CD1c-positive myeloid dendritic cell (primary cell): ENCODE data around the gene CAMK1.
"Not testable (repeated sequence)": the region's sequence is repeated elsewhere in the genome, so short reads cannot be mapped to it uniquely, and the experiment has no call there.

Source experiments
- DNase-seq: peaks from one replicate; pipeline ENCODE4 v3.0.0-alpha.2; 2016; ENCODE audit errors: extremely low spot score

The CAMK1 gene

DNA sequence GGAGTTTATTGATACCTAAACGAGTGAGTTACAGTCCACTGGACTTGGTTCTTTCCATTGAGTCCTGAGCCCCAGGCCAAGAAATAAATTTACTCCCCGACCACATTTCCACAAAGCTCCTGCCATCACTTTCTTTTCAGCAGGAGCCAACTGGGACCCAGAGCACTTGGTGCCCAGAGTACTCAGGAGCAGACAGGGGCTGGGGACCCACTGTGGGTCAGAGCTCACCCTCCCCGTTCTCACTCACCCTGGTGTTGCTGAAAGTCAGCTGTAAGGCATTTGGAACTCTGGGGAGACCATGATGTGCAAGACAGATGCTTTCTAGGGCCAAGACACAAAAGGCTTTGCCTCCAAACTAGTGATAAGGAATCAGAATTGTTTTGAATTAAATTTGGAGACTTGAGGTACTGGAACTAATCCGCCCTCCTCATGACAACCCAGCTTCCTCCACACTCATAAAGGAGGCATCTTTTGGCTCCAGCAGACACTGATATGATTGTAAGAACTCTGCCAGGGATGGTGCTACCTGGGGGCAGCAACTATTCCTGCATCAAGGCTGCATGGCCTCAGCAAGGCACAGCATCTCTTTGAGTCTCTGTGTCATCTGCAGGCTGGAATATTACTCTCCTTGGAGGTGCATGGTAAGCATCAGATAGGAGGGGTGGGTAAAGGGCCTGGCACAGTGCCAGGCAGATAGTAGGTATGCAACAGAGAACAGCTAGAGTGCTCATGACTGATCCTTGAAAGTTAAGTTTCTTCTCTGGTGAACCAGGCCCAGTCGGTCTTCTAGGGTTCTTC, 7.3 kb upstream of the CAMK1 start:
- no peak for DNase-seq

DNA sequence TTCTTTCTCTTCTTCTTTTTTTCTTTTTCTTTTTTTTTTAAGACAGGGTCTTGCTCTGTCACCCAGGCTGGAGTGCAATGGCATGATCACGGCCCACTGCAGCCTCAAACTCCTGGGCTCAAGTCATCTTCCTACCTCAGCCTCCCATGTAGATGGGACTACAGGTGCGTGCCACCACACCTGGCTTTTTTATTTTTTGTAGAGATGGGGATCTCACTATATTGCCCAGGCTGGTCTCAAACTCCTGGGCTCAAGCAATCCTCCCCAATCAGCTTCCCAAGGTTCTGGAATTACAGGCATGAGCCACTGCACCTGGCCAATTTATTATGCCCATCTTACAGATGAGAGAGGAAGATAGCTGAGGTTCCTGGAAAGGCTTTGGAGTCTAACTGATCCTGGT, 1.3 kb upstream of the CAMK1 start:
- not testable (repeated sequence) for DNase-seq

DNA sequence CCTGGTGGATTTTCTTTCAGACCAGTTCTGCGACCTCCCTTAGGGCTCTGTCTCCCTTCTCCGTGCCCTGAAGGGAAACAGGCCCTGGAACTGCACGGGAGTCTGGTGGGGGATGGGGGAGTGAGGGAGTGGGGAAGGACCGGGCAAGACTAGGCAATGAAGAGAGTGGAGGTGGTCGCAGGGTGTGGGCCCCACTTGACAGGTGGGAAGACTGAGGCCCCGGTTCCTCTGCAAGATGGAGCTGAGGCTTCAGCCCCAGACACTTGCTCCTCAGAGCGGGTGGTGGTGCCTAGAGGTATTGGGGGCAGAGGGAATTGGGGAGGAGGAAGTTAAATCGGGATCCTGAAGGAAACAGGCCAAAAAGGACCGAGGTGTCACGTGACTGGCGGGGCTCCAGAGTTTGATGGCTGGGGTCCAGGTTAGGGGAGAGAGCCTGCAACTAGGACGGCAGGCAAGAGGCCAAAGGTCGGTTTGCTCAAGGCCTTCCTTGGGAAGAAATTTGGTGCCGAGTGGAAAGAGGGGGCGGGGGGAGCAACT, 597 bp upstream of the CAMK1 start:
- peak; percentile 15 for DNase-seq

DNA sequence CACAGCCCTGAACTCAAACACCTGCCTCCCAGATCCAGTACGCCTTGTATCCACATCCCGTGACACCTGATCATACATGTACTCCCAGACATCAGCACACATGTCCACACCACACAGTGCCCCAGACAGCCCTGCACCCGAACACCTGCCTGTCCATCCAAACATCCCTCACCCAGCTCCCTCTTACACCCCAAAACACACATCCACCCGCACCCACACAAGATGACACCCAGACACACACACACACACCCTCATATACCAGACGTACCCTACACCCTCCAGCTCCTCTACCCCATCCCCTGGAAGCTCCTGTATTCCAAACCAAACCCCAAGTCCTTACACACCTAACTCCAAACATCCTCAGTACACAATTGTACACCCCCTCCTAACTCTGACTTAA, 735 bp downstream of the CAMK1 start:
- DNase-seq: no peak

DNA sequence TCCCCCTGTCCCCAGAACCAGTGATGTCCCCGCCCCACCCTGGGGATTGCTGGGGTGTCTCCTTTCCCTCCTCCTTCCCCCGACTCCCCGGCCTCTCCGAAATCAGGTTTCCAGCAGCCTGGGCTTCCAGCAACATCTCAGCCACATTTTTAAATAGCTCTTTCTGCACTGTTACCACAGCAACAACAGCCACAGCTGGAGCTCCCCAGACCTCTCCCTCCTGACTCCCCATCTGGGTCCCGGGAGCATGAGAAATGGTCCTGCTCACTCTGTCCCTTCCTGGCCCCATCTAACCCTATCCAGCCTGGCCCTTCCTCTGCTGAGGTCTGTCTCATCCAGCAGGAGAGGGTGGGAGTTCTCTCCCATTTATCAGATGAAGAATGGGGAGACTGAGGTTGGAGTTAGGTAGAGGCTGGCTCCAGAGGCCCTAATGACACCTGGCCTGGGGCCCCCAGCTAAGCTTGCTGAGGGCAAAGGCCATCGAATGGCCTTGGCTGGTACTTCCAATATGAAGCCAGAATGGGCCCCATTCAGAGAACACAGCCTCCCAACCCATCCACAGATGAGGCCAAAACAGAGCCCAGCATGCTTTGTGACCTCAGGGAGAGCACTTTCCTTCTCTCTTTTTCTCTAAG, 1.5 kb downstream of the CAMK1 start:
- no peak for DNase-seq

DNA sequence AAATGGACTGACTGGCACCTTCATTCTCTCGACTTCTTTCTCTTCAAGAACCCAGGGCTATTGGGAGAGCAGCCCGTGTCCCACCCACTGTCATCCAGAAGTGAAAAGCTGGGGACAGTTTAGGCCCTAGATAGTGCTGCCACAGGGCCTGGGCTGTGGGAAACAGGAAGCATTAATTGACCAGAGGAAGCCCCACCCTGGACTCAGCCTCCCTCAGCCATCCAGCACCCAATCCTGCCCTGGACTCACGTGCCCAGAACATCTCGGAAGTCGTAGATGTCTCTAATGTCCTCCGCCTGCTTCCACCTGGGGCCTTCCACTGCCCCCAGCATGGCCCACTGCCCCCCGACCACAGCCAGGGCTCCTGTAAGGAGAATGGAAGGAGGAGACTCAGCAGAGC, 2.3 kb downstream of the CAMK1 start:
- peak; percentile 58 for DNase-seq

DNA sequence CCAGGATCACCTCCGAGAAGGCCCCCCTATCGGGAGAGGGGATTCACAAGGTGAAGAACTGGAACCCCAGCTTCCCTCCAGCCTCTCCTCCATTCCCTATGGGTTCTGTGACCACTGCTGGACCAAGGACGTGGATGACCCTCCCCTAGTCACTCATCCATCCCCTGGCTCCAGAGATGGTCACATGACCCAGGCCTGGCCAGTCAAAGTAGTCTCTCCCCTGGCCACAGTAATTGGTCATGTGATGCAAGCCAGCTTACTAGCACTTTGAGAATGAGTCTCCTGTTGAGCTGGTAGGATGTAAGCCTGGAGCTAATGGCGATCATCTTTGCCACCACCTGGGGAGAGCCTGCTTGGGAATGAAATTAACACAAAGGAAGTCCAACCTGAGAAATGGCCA, 3.9 kb downstream of the CAMK1 start:
- no peak for DNase-seq

DNA sequence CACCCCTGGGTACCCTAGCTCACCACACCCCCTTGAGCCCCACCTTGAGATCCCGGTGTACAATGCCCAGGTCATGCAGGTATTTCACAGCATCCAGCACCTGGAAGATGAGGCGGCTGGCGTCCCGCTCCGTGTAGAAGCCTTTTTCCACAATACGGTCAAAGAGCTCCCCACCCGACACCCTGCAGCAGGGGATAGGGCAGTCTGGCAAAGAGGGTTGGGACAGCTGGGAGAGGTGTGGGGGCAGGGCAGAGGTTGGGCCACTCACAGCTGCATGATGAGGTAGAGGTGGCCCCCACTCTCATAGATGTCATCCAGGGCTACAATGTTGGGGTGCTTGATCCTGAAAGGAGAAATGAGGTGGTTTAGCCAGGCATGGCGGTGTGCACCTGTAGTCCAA, 6.9 kb downstream of the CAMK1 start:
- no peak for DNase-seq

DNA sequence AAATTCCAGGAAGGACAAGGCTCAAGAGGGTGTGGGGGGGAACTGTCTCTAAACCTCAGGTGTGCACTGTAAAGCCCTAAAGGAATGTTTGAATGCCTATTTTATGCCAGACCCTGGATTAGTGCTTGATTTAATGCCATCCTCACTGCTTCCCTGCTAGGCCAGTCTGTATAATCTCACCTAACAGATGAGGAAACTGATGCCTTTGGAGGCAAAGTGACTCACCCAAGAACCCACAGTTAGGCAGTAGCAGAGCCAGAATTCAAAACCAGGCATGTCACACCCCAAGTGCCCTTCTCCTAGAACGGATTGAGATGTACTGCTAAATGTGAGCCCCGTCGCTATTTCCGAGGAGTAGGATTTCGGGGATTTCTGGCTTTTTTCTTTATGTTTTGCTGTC, 7.8 kb downstream of the CAMK1 start:
- no peak for DNase-seq

DNA sequence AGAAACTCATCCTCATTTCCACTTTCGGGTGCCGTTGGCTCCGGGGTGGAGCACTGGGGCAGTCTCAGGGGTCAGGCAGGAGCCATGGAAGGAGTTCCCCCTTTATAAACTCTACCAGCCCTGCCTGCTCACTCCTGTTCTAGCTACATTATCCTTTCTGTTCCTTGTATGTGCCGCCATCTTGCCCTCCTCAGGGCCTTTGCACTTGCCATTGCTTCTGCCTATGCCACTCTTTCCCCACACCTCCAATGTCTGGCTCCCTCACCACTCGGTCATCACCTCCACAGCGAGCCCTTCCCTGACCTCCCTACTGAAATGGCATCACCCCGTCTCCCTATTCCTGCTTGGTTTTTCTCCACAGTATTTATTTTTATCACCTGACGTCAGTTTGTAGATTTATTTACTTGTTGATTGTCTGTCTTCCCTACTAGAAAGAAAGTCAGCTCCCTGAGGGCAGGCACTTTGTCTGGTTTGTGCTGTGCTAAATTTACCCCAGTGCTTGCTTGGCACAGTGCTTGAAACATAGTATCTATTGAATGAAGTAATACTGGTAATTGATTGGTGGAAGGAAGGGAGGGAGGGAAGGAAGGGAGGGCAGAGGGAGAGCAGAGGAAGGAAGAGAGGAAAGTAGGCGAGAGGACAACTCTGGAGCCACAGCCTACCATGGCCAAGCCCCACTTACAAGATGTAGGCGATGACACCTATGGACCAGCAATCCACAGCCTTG, 8.8 kb downstream of the CAMK1 start:
- DNase-seq: no peak

DNA sequence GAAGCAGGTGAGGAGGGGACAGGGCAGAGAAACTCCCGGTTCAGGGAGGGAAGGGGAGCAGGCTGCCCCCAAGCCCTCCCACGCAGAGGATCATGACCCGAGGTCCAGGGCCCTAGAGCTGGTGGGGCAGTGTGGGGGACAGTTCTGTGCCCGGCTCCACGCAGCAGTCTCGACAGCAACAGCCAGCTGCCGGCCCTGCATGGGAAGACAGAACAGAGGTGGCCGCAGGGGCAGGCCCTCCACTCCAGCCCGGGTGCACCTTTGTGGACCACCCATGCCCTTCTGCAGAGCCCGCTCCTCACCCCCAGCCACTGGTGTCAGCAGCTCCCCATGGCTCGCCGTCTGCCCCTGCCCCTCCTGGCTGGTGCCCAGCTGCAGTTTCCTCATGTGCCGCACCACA, 12.3 kb downstream of the CAMK1 start:
- no peak for DNase-seq

DNA sequence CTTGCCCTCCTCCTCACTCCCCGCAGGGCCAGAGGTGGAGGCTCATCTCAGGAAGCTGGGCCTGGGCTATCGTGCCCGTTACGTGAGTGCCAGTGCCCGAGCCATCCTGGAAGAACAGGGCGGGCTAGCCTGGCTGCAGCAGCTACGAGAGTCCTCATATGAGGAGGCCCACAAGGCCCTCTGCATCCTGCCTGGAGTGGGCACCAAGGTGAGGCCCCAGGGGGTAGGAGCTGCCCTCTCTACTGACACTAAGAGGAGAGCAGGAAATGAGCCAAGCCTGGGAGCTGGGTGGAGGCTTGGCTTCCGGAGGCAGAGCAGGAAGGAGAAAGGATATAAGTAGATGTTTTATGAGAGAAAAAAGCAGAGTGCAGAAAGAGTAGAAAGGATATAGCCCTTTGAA, 15.1 kb downstream of the CAMK1 start:
- no peak for DNase-seq

DNA sequence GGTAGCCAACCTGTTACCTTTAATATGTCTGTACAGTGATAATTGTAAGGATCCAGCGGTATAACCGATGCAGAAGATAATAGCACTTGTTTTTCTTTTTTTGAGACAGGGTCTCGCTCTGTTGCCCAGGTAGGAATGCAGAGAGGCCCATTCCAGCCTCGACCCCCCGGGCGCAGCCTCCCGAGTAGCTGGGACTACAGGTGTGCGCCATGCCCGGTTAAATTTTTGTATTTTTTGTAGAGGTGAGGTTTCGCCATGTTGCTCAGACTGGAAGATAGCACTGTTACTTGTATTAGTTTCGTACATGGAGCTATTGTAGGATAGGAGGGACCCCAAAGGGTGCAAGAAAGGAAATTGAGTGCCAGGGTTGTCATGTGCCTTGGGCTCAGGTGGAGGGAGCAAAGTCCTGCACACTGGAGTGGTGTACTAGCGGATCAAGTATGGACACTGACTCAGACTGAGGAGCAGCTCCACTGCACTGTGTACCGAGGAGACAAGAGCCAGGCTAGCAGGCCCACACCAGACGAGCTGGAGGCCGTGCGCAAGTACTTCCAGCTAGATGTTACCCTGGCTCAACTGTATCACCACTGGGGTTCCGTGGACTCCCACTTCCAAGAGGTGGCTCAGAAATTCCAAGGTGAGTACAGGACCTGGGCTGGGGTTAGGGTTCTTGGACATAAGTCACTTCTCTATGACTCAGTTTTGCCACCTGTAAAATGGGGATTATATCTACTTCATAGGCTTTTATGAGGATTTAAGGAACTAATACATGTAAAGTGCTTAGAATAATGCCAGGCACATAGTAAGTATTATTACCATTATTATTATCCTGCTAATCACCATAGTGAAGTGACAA, 19.0 kb downstream of the CAMK1 start:
- no peak for DNase-seq

DNA sequence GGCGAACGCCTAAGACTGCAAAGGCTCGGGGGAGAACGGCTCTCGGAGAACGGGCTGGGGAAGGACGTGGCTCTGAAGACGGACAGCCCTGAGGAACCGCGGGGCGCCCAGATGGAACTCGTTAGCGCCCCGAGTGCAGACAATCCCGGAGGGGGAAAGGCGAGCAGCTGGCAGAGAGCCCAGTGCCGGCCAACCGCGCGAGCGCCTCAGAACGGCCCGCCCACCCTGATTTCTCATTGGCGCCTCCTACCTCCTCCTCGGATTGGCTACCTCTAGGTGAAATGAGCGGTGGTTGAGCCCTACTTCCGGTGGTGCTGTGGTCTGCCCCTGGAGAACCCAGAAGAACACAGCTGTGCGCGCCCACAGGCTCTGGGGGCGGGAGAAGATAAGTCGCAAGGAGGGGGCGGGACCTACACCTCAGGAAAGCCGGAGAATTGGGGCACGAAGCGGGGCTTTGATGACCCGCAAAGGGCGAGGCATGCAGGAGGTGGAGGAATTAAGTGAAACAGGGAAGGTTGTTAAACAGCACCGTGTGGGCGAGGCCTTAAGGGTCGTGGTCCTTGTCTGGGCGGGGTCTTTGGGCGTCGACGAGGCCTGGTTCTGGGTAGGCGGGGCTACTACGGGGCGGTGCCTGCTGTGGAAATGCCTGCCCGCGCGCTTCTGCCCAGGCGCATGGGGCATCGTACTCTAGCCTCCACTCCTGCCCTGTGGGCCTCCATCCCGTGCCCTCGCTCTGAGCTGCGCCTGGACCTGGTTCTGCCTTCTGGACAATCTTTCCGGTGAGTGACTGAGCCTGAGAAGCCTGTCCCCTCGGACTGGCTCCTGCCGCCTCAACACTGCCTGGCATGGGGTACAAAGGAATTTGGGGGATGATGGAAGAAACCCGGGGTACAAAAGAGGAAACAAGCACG, 19.8 kb downstream of the CAMK1 start, which contains the start of gene OGG1:
OGG1 (plus strand) TSS at position 308 of the 911 bp plus-strand sequence; CDS start at position 643, 335 bp downstream.
- peak; percentile 99 for DNase-seq

DNA sequence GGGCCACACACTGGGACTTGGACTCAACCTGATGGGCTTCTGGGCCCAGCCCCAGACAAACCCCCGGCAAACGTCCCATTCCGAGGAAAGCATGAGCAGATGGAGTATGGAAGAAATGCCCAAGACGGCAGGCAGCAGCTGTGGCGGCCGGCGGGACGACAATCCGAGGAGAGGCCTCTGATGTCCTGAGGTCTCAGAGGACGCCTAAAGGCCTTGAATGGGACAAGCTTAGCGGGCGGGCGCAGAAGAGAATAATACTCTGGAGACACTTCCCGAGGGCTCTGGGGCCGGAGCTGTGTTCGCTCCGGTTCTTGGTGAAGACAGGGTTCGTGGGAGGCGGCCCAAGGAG, 20.5 kb downstream of the CAMK1 start:
- DNase-seq: no peak

DNA sequence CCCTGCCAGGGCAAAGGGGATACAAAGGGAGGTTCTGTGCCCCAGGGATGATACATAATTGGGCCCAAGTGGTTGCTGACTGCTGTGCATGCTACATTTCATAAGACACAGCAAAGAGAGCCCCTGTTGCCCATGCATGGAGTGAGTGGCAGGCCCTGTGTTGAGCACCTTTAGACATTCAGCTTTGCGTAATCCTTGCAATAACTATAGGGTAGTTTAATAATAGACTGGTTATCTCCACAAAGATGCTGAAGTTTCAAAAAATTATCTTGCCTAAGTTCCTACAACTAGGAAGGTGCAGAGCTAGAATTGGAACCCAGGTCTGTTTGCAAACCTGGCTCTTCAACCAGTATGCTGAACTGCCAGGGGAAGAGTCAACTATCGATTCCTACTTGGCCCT, 21.7 kb downstream of the CAMK1 start:
- DNase-seq: no peak

DNA sequence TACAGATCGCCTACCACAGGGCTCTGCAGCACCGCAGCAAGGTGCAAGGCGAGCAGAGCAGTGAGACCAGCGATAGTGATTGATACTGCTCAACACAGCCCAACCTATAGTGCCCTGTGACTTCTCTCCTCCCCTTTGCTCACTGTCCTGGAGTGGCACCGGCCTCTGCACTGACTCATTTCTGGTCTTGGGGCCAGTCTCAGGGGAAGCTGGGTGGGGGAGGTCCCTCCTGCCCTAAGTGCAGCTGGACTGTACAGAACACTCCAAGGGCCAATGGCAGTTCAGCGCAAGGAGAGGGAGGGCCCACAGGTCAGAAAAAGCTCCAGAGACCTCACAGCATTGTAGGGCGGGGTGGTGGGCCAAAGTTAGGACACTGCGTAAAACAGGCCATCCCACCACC, 22.5 kb downstream of the CAMK1 start:
- DNase-seq: no peak

DNA sequence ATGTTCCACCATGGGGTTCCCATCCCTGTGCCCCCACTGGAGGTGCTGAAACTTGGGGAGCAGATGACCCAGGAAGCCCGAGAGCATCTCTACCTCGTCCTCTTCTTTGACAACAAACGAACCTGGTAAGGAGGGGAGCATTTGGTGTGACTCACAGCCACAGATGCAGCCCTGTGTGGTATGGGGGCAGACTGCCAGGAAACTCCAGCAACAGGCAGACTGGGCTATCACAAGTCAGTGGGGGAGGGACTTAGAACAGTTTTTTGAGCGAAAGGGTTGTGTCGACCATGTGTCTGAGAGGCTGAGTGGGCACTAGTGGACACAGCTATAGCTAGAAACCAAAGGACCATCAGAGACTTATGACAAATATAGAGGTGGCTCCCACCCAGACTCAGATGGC, 23.4 kb downstream of the CAMK1 start:
- DNase-seq: no peak

DNA sequence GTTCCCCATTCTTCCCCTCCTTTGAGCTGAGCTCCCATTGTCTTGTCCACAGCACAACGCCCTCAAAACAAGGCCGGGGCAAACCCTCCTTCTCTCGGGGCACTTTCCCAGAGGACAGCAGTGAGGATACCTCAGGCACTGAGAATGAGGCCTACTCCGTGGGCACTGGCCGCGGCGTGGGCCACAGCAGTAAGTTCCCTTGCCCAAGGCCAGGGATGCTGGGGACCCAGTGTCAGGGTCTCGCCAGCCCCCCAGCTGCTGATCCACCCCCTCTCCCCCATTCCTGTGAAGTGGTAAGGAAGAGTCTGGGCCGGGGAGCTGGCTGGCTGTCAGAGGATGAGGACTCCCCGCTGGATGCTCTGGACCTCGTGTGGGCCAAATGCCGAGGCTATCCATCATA, 24.2 kb downstream of the CAMK1 start:
- DNase-seq: no peak

DNA sequence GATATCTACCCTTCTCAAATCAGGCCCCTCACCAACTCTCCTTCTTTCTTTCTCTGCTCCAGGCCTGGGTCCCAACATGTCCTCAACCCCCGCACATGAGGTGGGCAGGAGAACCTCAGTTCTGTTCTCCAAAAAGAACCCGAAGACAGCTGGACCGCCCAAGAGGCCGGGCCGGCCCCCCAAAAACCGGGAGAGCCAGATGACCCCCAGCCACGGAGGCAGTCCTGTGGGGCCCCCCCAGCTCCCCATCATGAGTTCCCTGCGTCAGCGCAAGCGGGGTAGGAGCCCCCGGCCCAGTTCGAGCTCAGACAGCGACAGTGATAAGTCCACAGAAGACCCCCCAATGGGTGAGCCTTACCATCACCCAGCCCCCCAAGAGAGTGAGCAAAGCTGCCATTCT, 25.6 kb downstream of the CAMK1 start:
- DNase-seq: no peak

DNA sequence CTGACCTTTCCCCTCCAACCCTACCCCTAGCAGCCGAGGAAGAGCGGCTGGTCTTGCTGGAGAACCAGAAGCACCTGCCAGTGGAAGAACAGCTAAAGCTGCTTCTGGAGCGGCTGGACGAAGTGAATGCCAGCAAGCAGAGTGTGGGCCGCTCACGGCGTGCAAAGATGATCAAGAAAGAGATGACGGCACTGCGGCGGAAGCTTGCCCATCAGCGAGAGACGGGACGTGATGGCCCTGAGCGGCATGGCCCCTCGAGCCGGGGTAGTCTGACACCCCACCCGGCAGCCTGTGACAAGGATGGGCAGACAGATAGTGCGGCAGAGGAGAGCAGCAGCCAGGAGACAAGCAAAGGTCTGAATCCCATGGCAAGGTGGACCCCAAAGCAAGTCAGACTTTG, 26.2 kb downstream of the CAMK1 start:
- DNase-seq: no peak
